NCI-H82 (cell line): ENCODE data around the gene EXOC3L2.
"Not testable (repeated sequence)": the region's sequence is repeated elsewhere in the genome, so short reads cannot be mapped to it uniquely, and the experiment has no call there.

ENCODE experiments used
- DNase-seq: peaks from one replicate; lab custom pipeline; 2025; lab: John Stamatoyannopoulos, UW

Gene EXOC3L2

GRCh38 chr19:45245334-45245787, at the start of gene EXOC3L2:
Gene EXOC3L2, minus strand, starts transcription at chr19:45245407. Its CDS starts 6,362 bp downstream, at chr19:45239045.
- DNase-seq, result no peak

GRCh38 chr19:45294291-45295029, 49.3 kb upstream of the EXOC3L2 start:
- DNase-seq, result peak; percentile 27

GRCh38 chr19:45293682-45294081, 48.5 kb upstream of the EXOC3L2 start:
- no peak for DNase-seq

- no peak for DNase-seq
These were observed 46.6 kb upstream of the EXOC3L2 start for GRCh38 chr19:45291834-45292233.

- no peak for DNase-seq
These were observed 45.2 kb upstream of the EXOC3L2 start for GRCh38 chr19:45290381-45290931.

GRCh38 chr19:45283443-45284033, 38.3 kb upstream of the EXOC3L2 start:
- DNase-seq, result no peak

GRCh38 chr19:45280471-45280961, 35.3 kb upstream of the EXOC3L2 start:
- DNase-seq, result peak; percentile 15

- DNase-seq, result no peak
These were observed 34.5 kb upstream of the EXOC3L2 start for GRCh38 chr19:45279587-45280192.

GRCh38 chr19:45278087-45278486, 32.9 kb upstream of the EXOC3L2 start:
- DNase-seq, result peak; percentile 27

GRCh38 chr19:45276284-45276687, 31.1 kb upstream of the EXOC3L2 start:
- DNase-seq, result peak; percentile 54

- DNase-seq, result peak; percentile 88
These were observed 30.3 kb upstream of the EXOC3L2 start for GRCh38 chr19:45275370-45275971.

GRCh38 chr19:45273521-45273855, 28.3 kb upstream of the EXOC3L2 start:
- DNase-seq, result no peak

GRCh38 chr19:45271735-45272108, 26.5 kb upstream of the EXOC3L2 start:
- no peak for DNase-seq

GRCh38 chr19:45271098-45271734, 26.0 kb upstream of the EXOC3L2 start:
- DNase-seq, result no peak

GRCh38 chr19:45269939-45270338, 24.7 kb upstream of the EXOC3L2 start:
- not testable (repeated sequence) for DNase-seq

GRCh38 chr19:45267296-45267695, 22.1 kb upstream of the EXOC3L2 start:
- no peak for DNase-seq

GRCh38 chr19:45265375-45265774, 20.2 kb upstream of the EXOC3L2 start:
- no peak for DNase-seq

GRCh38 chr19:45264781-45265317, 19.6 kb upstream of the EXOC3L2 start:
- DNase-seq, result no peak

GRCh38 chr19:45263013-45263412, 17.8 kb upstream of the EXOC3L2 start:
- no peak for DNase-seq

- peak; percentile 55 for DNase-seq
These were observed 17.4 kb upstream of the EXOC3L2 start for GRCh38 chr19:45262570-45262969.

GRCh38 chr19:45258862-45259261, 13.7 kb upstream of the EXOC3L2 start:
- DNase-seq, result no peak

- no peak for DNase-seq
These were observed 11.6 kb upstream of the EXOC3L2 start for GRCh38 chr19:45256836-45257235.
